H1 (cell line): ENCODE measurements around the gene ARRB1.

Experiments
- BACH1 ChIP-seq: IDR thresholded peaks from 2 replicates; pipeline ENCODE4 v1.6.1; 2012; ENCODE audit warnings: low read length, improper control_type of control experiment
- HDAC2 ChIP-seq, 2 experiments: fragments of 300-600 bp in 1 of 2; sonication (generic) in 1 of 2; IDR thresholded peaks; 2 replicates each; pipeline ENCODE4 v1.6.1; 2011 to 2012; ENCODE audit warnings: low read depth in 2 of 2, low read length in 2 of 2, mild to moderate bottlenecking in 2 of 2, moderate library complexity in 2 of 2, borderline replicate concordance in 1 of 2, inconsistent platforms in 1 of 2
- JUND ChIP-seq: IDR thresholded peaks from 2 replicates; pipeline ENCODE4 v1.6.1; 2011; ENCODE audit warnings: mild to moderate bottlenecking, improper control_type of control experiment, low read length
- KDM1A ChIP-seq: fragments of 200-600, 300-600 bp; sonication (generic); IDR thresholded peaks from 2 replicates; pipeline ENCODE4 v1.7.1; 2016; ENCODE audit warnings: mild to moderate bottlenecking, low read length, borderline replicate concordance
- SP1 ChIP-seq: IDR thresholded peaks from 2 replicates; pipeline ENCODE4 v1.6.1; 2011; ENCODE audit warnings: low read depth, low read length
- USF2 ChIP-seq: IDR thresholded peaks from 2 replicates; pipeline ENCODE4 v1.6.1; 2011; ENCODE audit warnings: low read length, improper control_type of control experiment

DNA sequence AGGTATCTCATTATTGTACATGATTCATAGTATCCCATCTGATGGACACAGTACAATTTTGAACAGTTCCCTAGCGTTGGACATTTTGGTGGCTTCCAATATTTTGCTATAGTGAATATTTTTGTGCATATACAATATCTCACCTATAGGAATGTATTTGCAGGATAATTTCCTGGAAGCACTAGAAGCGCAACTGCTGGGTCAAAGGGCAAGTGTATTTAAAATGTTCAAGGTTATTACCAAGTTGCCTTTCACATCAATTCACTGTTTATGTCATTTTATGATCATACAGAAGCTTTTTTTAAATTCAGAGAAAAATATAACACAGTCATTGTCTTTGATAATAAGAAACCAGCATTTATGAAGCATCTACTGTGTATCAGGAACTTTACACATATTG, 28.8 kb upstream of the ARRB1 start:
- TF ChIP-seq HDAC2 (IDR thresholded peaks at IDR 0.05; ENCODE audit: borderline replicate concordance in 1 of 2, low read depth in 2 of 2, low read length in 2 of 2) (no peak), SP1 (no peak), JUND (no peak), KDM1A (no peak), BACH1 (no peak), USF2 (no peak)
